Type B pancreatic cell (in vitro differentiated cells): ENCODE data around the gene OR4D2. TPM values are rescaled to one million over a fixed set of nuclear protein-coding genes. Genes with fewer than 3 reads are reported as not detected.
"Not testable (repeated sequence)": the region's sequence is repeated elsewhere in the genome, so short reads cannot be mapped to it uniquely, and the experiment has no call there.

Experiments used
- DNase-seq: peaks from one replicate; pipeline ENCODE4 v3.0.0; 2021; ENCODE audit warnings: mixed read lengths; ENCODE audit not compliant: unreplicated experiment; ENCODE audit errors: extremely low spot score
- H3K27ac Mint-ChIP-seq: 2 replicates; pipeline ENCODE4 v1.8.0; 2021; ENCODE audit warnings: mild to moderate bottlenecking, mixed read lengths
- H3K27me3 Mint-ChIP-seq: 2 replicates; pipeline ENCODE4 v1.8.0; 2021; ENCODE audit warnings: mixed read lengths
- H3K36me3 Mint-ChIP-seq: 2 replicates; pipeline ENCODE4 v1.8.0; 2021; ENCODE audit warnings: mixed read lengths
- H3K4me1 Mint-ChIP-seq: one replicate; pipeline ENCODE4 v1.8.0; 2021; ENCODE audit warnings: mixed read lengths; ENCODE audit not compliant: unreplicated experiment
- H3K4me3 Mint-ChIP-seq: 2 replicates; pipeline ENCODE4 v1.8.0; 2021; ENCODE audit warnings: mild to moderate bottlenecking, mixed read lengths
- H3K9me3 Mint-ChIP-seq: 2 replicates; pipeline ENCODE4 v1.8.0; 2021; ENCODE audit warnings: mixed read lengths
- long read RNA-seq: library from polyadenylated mRNA; unstranded; transcript quantifications from one replicate; pipeline ENCODE4 v2.0.0, GENCODE V29; 2020
- total RNA-seq: library from RNA; stranded (reverse); gene quantifications from 2 replicates; pipeline ENCODE4 v1.2.1, GENCODE V29; 2021; ENCODE audit warnings: low replicate concordance
- TF ChIP-seq, protein P1 (sequence below): fragments of 200-600 bp; sonication (generic); conservative IDR thresholded peaks from 2 replicates; pipeline ENCODE4 v1.5.0; 2021; ENCODE audit warnings: antibody characterized with exemption, mild to moderate bottlenecking

Gene OR4D2
- not detected in 2 replicates for total RNA-seq
- long read RNA-seq: 0 reads

DNA sequence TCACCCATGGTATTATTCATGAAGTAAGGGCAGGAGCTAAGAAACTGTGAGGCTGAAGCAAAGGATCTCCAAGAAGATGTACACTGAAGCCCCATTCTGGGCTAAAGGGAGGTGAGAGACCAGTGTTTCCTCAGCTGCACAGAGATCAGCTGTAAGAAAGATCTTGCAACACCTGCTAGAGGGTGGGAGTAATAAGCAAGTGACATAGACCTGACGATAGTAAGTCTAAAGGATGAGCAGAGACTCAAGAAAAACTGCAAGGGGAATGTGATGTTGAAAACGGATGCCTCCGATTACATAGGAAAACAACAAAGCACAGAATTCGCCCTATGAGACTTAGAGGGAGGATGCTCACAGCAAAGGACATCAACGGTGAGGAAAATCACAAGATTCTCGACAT, at the start of gene OR4D2:
TSS of gene OR4D2 (plus strand) at position 301 of the 400 bp plus-strand sequence. CDS start 2,674 bp downstream, outside the sequence.
- H3K27me3 Mint-ChIP-seq: peaks cover 89% of the 10 kb centered on the region
- no peak within 1 kb of the TSS for H3K27ac Mint-ChIP-seq
- H3K4me3 Mint-ChIP-seq: no peak within 1 kb of the TSS
- no peak for DNase-seq
- H3K4me1 Mint-ChIP-seq: no peaks in the 10 kb centered on the region
- no peaks in the 10 kb centered on the region for H3K9me3 Mint-ChIP-seq
- no peaks in the 10 kb centered on the region for H3K36me3 Mint-ChIP-seq
- TF ChIP-seq, protein P1, sequence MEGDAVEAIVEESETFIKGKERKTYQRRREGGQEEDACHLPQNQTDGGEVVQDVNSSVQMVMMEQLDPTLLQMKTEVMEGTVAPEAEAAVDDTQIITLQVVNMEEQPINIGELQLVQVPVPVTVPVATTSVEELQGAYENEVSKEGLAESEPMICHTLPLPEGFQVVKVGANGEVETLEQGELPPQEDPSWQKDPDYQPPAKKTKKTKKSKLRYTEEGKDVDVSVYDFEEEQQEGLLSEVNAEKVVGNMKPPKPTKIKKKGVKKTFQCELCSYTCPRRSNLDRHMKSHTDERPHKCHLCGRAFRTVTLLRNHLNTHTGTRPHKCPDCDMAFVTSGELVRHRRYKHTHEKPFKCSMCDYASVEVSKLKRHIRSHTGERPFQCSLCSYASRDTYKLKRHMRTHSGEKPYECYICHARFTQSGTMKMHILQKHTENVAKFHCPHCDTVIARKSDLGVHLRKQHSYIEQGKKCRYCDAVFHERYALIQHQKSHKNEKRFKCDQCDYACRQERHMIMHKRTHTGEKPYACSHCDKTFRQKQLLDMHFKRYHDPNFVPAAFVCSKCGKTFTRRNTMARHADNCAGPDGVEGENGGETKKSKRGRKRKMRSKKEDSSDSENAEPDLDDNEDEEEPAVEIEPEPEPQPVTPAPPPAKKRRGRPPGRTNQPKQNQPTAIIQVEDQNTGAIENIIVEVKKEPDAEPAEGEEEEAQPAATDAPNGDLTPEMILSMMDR: no peak

DNA sequence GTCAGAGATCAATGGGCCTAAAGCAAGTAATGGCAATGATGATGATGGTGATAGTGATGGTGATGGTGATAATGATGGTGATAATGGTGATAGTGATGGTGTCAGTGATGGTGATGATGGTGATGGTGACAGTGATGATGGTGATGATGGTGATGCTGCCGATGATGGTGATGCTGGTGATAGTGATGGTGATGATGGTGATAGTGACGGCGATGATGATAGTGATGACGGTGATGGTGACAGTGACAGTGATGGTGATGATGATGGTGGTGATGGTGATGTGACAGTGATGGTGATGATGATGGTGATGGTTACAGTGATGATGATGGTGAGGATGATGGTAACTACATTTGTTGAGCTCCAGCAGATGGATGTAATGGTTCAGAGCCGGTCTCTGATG, 49.4 kb upstream of the OR4D2 start:
- H3K4me3 Mint-ChIP-seq: no peak overlapping the region
- no peak overlapping the region for H3K27ac Mint-ChIP-seq
- TF ChIP-seq, protein P1: no peak
- H3K4me1 Mint-ChIP-seq: no peaks in the 10 kb centered on the region
- H3K9me3 Mint-ChIP-seq: no peaks in the 10 kb centered on the region
- no peak for DNase-seq
- H3K27me3 Mint-ChIP-seq: peaks cover 57% of the 10 kb centered on the region
- no peaks in the 10 kb centered on the region for H3K36me3 Mint-ChIP-seq

DNA sequence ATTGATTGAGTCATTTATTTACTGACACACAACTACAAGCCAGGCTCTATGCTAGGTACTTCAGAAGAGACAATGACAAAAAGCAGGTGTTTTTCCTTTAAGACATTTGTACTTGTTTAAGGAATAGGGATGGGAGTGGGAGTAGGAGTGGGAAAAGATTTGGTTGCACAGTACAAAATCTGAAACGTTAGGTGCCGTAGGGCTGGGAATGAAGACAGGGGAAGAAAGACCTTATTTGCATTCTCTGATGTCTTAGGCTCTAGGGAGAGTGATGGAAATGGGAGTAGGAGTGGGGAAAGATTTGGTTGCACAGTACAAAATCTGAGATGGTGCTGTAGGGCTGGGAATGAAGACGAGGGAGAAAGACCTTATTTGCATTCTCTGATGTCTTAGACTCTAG, 47.3 kb upstream of the OR4D2 start:
- no peak overlapping the region for H3K27ac Mint-ChIP-seq

DNA sequence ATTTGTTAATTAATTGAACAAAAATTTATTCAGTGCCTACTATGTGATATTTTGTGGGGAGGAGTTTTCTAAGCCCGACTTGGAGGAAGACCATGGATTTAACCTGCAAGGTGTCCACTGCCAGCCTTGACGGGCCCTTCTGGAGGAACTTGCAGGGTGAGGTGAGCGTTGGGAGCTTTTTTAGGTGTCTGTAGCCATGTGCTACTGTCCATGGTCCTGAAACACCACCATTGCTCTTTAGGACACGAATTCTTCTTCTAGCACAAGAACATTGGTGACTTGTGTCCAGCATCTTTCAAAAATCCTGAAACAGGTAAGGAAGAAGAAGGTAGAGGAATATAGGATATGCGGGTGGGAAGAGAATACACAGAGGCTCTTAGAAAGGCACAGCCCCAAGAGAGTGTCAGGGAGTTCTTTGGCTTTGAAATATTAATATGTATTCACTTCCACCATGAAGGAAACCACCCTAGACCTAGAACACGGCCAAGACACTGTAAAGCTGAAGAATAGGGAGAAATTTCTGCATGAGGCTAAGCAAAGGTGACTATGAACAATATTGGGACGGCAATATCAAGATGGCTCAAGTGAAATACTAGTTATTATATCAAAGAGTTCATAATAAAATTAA, 46.5 kb upstream of the OR4D2 start:
- Mint-ChIP-seq H3K9me3 (no peaks in the 10 kb centered on the region), H3K4me3 (no peak overlapping the region), H3K36me3 (no peaks in the 10 kb centered on the region), H3K27ac (no peak overlapping the region), H3K27me3 (peaks cover 43% of the 10 kb centered on the region), H3K4me1 (no peaks in the 10 kb centered on the region)
- TF ChIP-seq, protein P1: no peak
- no peak for DNase-seq

More for the DNA sequence above, 47.3 kb upstream of the OR4D2 start:
- TF ChIP-seq, protein P1: no peak
- no peak overlapping the region for H3K4me3 Mint-ChIP-seq
- no peaks in the 10 kb centered on the region for H3K36me3 Mint-ChIP-seq
- H3K9me3 Mint-ChIP-seq: no peaks in the 10 kb centered on the region
- H3K4me1 Mint-ChIP-seq: no peaks in the 10 kb centered on the region
- no peak for DNase-seq
- H3K27me3 Mint-ChIP-seq: peaks cover 48% of the 10 kb centered on the region

DNA sequence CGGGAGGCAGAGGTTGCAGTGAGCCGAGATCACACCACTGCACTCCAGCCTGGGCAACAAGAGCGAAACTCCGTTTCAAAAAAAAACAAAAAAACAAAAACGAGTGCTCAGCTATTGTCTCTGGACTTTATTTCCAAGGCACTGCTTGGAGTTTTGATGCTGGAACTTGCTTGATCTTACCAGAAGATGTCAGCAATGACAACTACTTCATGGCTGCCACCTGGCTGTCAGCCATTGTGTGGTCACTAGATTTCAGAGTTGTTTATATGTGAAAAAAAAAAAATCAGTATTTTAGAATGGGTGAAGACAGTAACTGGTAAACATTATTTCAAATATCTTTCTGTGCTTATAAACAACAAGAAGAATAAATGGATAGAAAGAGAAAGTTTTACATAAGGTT, 44.9 kb upstream of the OR4D2 start:
- Mint-ChIP-seq H3K27ac (no peak overlapping the region), H3K4me3 (no peak overlapping the region), H3K36me3 (no peaks in the 10 kb centered on the region), H3K4me1 (no peaks in the 10 kb centered on the region), H3K9me3 (no peaks in the 10 kb centered on the region), H3K27me3 (peaks cover 46% of the 10 kb centered on the region)
- no peak for DNase-seq
- TF ChIP-seq, protein P1: peak; percentile 49

DNA sequence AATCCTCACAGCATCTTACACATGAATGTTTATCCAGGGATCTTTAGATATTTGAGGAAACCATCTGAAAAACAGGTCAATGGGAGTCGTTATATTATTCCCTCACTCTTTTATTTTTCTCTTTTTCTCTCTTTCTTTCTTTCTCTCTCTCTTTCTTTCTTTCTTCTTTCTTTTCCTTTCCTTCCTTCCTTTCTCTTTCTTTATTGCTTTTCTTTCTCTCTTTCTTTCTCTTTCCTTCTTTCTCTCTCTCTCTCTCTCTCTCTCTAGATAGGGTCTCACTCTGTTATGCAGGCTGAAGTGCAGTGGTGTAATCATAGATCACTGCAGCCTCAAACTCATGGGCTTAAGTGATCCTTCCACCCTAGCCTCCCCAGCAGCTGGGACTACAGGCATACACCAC, 38.9 kb upstream of the OR4D2 start:
- Mint-ChIP-seq H3K27me3 (peaks cover 56% of the 10 kb centered on the region), H3K9me3 (no peaks in the 10 kb centered on the region)

DNA sequence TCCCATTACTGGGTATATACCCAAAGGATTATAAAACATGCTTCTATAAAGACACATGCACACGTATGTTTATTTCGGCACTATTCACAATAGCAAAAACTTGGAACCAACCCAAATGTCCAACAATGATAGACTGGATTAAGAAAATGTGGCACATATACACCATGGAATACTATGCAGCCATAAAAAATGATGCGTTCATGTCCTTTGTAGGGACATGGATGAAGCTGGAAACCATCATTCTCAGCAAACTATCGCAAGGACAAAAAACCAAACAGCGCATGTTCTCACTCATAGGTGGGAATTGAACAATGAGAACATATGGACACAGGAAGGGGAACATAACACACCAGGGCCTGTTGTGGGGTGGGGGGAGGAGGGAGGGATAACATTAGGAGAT, 34.1 kb upstream of the OR4D2 start:
- H3K27ac Mint-ChIP-seq, H3K9me3 Mint-ChIP-seq, DNase-seq, H3K36me3 Mint-ChIP-seq, H3K4me1 Mint-ChIP-seq, H3K4me3 Mint-ChIP-seq: not testable (repeated sequence)
- peaks cover 76% of the 10 kb centered on the region for H3K27me3 Mint-ChIP-seq

More for the DNA sequence above, 38.9 kb upstream of the OR4D2 start:
- TF ChIP-seq, protein P1: no peak
- no peaks in the 10 kb centered on the region for H3K36me3 Mint-ChIP-seq
- H3K4me3 Mint-ChIP-seq: no peak overlapping the region
- no peak overlapping the region for H3K27ac Mint-ChIP-seq
- no peak for DNase-seq
- H3K4me1 Mint-ChIP-seq: no peaks in the 10 kb centered on the region
